ENCODE data around the gene P3H1. TPM values are rescaled to one million over a fixed set of nuclear protein-coding genes. Genes with fewer than 3 reads are reported as not detected.
"Not testable (repeated sequence)": the region's sequence is repeated elsewhere in the genome, so short reads cannot be mapped to it uniquely, and the experiment has no call there.

The P3H1 gene
- total RNA-seq, 1 experiment from 2014 or later: 27.9 TPM

GRCh38 chr1:42753070-42753469, 13.8 kb downstream of the P3H1 start:
- H3K36me3 Mint-ChIP-seq (ENCODE audit: insufficient read depth, unreplicated experiment): peaks cover 9% of the 10 kb centered on the region
- no peak overlapping the region for H3K27ac Mint-ChIP-seq (ENCODE audit: unreplicated experiment)
- H3K27me3 Mint-ChIP-seq (ENCODE audit: unreplicated experiment): no peaks in the 10 kb centered on the region
- no TSS peak for BruUV-seq (replicated peaks)
- CTCF ChIA-PET: no interaction called here
- H3K4me3 Mint-ChIP-seq (ENCODE audit: low read depth, unreplicated experiment): no peak overlapping the region
- TF ChIP-seq CTCF (IDR thresholded peaks at IDR 0.05; ENCODE audit: unreplicated experiment): no peak
- DNase-seq: no peak
- intact Hi-C loops (cut with micrococcal nuclease; ENCODE audit: unreplicated experiment): no loop called here
- no peaks in the 10 kb centered on the region for H3K4me1 Mint-ChIP-seq (ENCODE audit: low read depth, unreplicated experiment)
- no peaks in the 10 kb centered on the region for H3K9me3 Mint-ChIP-seq (ENCODE audit: low read depth, unreplicated experiment)

GRCh38 chr1:42752284-42752683, 14.5 kb downstream of the P3H1 start:
- intact Hi-C loops (cut with micrococcal nuclease; ENCODE audit: unreplicated experiment): no loop called here
- H3K36me3 Mint-ChIP-seq (ENCODE audit: insufficient read depth, unreplicated experiment): peaks cover 9% of the 10 kb centered on the region
- H3K27me3 Mint-ChIP-seq (ENCODE audit: unreplicated experiment): no peaks in the 10 kb centered on the region
- no TSS peak for BruUV-seq (replicated peaks)
- DNase-seq: no peak
- H3K4me1 Mint-ChIP-seq (ENCODE audit: low read depth, unreplicated experiment): no peaks in the 10 kb centered on the region
- no peaks in the 10 kb centered on the region for H3K9me3 Mint-ChIP-seq (ENCODE audit: low read depth, unreplicated experiment)
- TF ChIP-seq CTCF (IDR thresholded peaks at IDR 0.05; ENCODE audit: unreplicated experiment): no peak
- CTCF ChIA-PET: no interaction called here
- no peak overlapping the region for H3K27ac Mint-ChIP-seq (ENCODE audit: unreplicated experiment)
- no peak overlapping the region for H3K4me3 Mint-ChIP-seq (ENCODE audit: low read depth, unreplicated experiment)

- H3K27ac Mint-ChIP-seq (ENCODE audit: unreplicated experiment); H3K27me3 Mint-ChIP-seq (ENCODE audit: unreplicated experiment); H3K4me3 Mint-ChIP-seq (ENCODE audit: low read depth, unreplicated experiment); H3K36me3 Mint-ChIP-seq (ENCODE audit: insufficient read depth, unreplicated experiment); BruUV-seq (replicated peaks); CTCF ChIA-PET; DNase-seq; H3K9me3 Mint-ChIP-seq (ENCODE audit: low read depth, unreplicated experiment); intact Hi-C loops (cut with micrococcal nuclease; ENCODE audit: unreplicated experiment); H3K4me1 Mint-ChIP-seq (ENCODE audit: low read depth, unreplicated experiment): not testable (repeated sequence)
These were observed 15.2 kb downstream of the P3H1 start for GRCh38 chr1:42751511-42752070.

- peaks cover 15% of the 10 kb centered on the region for H3K36me3 Mint-ChIP-seq (ENCODE audit: insufficient read depth, unreplicated experiment)
- H3K27me3 Mint-ChIP-seq (ENCODE audit: unreplicated experiment): no peaks in the 10 kb centered on the region
- no TSS peak for BruUV-seq (replicated peaks)
- DNase-seq: no peak
- H3K9me3 Mint-ChIP-seq (ENCODE audit: low read depth, unreplicated experiment): no peaks in the 10 kb centered on the region
- CTCF ChIA-PET: interaction anchor here (0.5 to 1.2 kb wide), 2 partner anchors 16 to 58 kb away, joined by 3 to 9 read pairs; no protein-coding TSS in a partner anchor
- TF ChIP-seq CTCF (IDR thresholded peaks at IDR 0.05; ENCODE audit: unreplicated experiment): no peak
- intact Hi-C loops (cut with micrococcal nuclease; ENCODE audit: unreplicated experiment): no loop called here
- H3K27ac Mint-ChIP-seq (ENCODE audit: unreplicated experiment): no peak overlapping the region
- no peaks in the 10 kb centered on the region for H3K4me1 Mint-ChIP-seq (ENCODE audit: low read depth, unreplicated experiment)
- H3K4me3 Mint-ChIP-seq (ENCODE audit: low read depth, unreplicated experiment): no peak overlapping the region
These were observed 16.8 kb downstream of the P3H1 start for GRCh38 chr1:42750041-42750440.

All from Calu3 (cell line).